Ovary (tissue), 9 donors: ENCODE measurements around the gene CPNE6. TPM values are rescaled to one million over a fixed set of nuclear protein-coding genes. Genes with fewer than 3 reads are reported as not detected.

Source experiments
- DNase-seq, 5 donors: peaks; one replicate each; pipeline ENCODE4 v3.0.0-alpha.2; 2019 to 2020
- H3K27ac ChIP-seq, 2 donors: fragments of 200-600 bp; one replicate each; pipeline versions ENCODE4 v1.5.1 to v1.8.0; 2019 to 2022
- H3K27me3 ChIP-seq: fragments of 200-600 bp; one replicate; pipeline ENCODE4 v1.8.0; 2022
- H3K36me3 ChIP-seq: fragments of 200-600 bp; sonication (generic); one replicate; pipeline ENCODE4 v1.5.1; 2019
- H3K4me1 ChIP-seq: one replicate; pipeline ENCODE4 v1.8.1; 2013; ENCODE audit warnings: mild to moderate bottlenecking, moderate library complexity; ENCODE audit not compliant: insufficient read depth
- H3K4me3 ChIP-seq: fragments of 200-600 bp; sonication (generic); one replicate; pipeline ENCODE4 v1.5.1; 2017
- H3K9me3 ChIP-seq, 2 donors: fragments of 200-600 bp in 1 of 2; sonication (generic) in 1 of 2; one replicate each; pipeline versions ENCODE4 v1.5.1 to v1.8.1; 2013 to 2019; ENCODE audit warnings: mild to moderate bottlenecking in 1 of 2, moderate library complexity in 1 of 2
- CTCF ChIP-seq, 3 donors: fragments of 450-650 bp in 2 of 3; fragments of 200-600 bp in 1 of 3; IDR thresholded peaks; one replicate each; pipeline versions ENCODE4 v1.5.1 to v1.8.0; 2016 to 2022; ENCODE audit warnings: antibody characterized with exemption in 3 of 3, mild to moderate bottlenecking in 1 of 3
- EP300 ChIP-seq: sonication (generic); formaldehyde crosslinking; IDR thresholded peaks from one replicate; pipeline ENCODE4 v1.6.1; 2017; ENCODE audit warnings: antibody characterized with exemption
- POLR2A ChIP-seq: fragments of 450-650 bp; IDR thresholded peaks from one replicate; pipeline ENCODE4 v1.6.1; 2017; ENCODE audit warnings: antibody characterized with exemption, mild to moderate bottlenecking, moderate library complexity
- WGBS, 3 donors: extraction: QIAGEN DNeasy Blood & Tissue Kit in 1 of 3; methylation state at CpG; one replicate each; pipeline versions ENCODE4 v1.1.5 to v1.1.7; 2013 to 2017; 5-methylcytosine and 5-hydroxymethylcytosine counted together
- intact Hi-C, 4 donors: fragments of 100-400 bp; cut with DNase I; formaldehyde crosslinking; loops; one replicate each; pipeline versions ENCODE4 v1.11.0 to v1.15.1; 2022 to 2023
- polyA plus RNA-seq, 2 donors: library from polyadenylated mRNA; stranded (reverse); fragments of 200-250 nt in 1 of 2; fragments of 350-450 nt in 1 of 2; fragmentation: Illumina TruSeq in 1 of 2; extraction: RNeasy Lipid Tissue Mini Kit (QIAGEN cat#74804) in 1 of 2; gene quantifications; one replicate each; pipeline ENCODE4 v1.2.3, GENCODE V29; 2013 to 2014
- total RNA-seq, 7 donors: library from RNA; depleted of rRNA in 2 of 7; stranded (reverse); fragments of >200 nt in 2 of 7; fragmentation: NEBNext Ultra II Directional in 3 of 7; extraction: Animal tissue kit (Norgen Biotek cat#: 25700) in 3 of 7; gene quantifications; one replicate each; pipeline versions ENCODE4 v1.1.0 to v1.2.4, GENCODE V29; 2016 to 2023
- donor health status: DM: no; HTN: no; CAD: no; lungs with moderate emphysema.
- donor health status: DM: no; HTN: no; CAD: no.
- donor health status: Bipolar disorder and iron deficiency.
- donor health status: DM: yes; HTN: yes; CAD: no.
- donor health status: DM: no; HTN: no; CAD: no.
- donor health status: DM: yes; HTN: yes; CAD: no.

The CPNE6 gene
- total and polyA plus RNA-seq, 9 donors: 0.08 to 0.71 (median 0.55) TPM; not detected in 6

DNA sequence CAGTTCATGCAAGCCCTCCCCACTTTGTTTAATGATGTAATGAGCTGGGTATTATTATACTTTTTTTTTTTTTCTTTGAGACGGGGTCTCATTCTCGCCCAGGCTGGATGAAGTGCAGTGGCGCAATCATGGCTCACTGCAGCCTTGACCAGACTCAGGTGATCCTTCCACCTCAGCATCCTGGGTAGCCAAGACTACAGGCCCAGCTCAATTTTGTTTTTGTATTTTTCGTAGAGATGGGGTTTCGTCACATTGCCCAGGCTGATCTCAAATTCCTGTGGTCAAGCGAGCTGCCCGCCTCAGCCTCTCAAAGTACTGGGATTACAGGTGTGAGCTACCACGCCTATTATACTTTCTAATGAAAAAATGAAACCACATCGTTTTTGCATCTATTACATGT, 38.7 kb downstream of the CPNE6 start:
- no peaks in the 10 kb centered on the region for H3K27me3 ChIP-seq
- intact Hi-C loops: no loop called here
- H3K36me3 ChIP-seq: no peaks in the 10 kb centered on the region
- no peaks in the 10 kb centered on the region for H3K9me3 ChIP-seq
- no peak overlapping the region for H3K4me3 ChIP-seq
- 86 to 88% (median 87%) methylated on average over 9 of the region's 9 CpGs for WGBS, 3 donors
- no peak overlapping the region for H3K27ac ChIP-seq
- no peaks in the 10 kb centered on the region for H3K4me1 ChIP-seq
- DNase-seq: peak in 1 of 5 donors; percentile 9
- TF ChIP-seq EP300 (no peak), POLR2A (no peak), CTCF (IDR thresholded peaks at IDR 0.05) (no peak)

- H3K27ac ChIP-seq: no peak overlapping the region
- H3K9me3 ChIP-seq: no peaks in the 10 kb centered on the region
- no peak for TF ChIP-seq POLR2A
- no peak for TF ChIP-seq CTCF (IDR thresholded peaks at IDR 0.05)
- TF ChIP-seq EP300: no peak
- WGBS, 3 donors: 25 to 46% (median 36%) methylated on average over 1 of the region's 1 CpG
- H3K4me1 ChIP-seq: no peaks in the 10 kb centered on the region
- DNase-seq: no peak
- H3K36me3 ChIP-seq: no peaks in the 10 kb centered on the region
- no peaks in the 10 kb centered on the region for H3K27me3 ChIP-seq
- no peak overlapping the region for H3K4me3 ChIP-seq
- intact Hi-C loops: no loop called here
These were observed 39.2 kb downstream of the CPNE6 start for GRCh38 chr14:24110523-24110922.

GRCh38 chr14:24113379-24113800, 42.0 kb downstream of the CPNE6 start:
- Histone ChIP-seq H3K27me3 (no peaks in the 10 kb centered on the region), H3K36me3 (peaks cover 2% of the 10 kb centered on the region), H3K4me1 (peaks cover 6% of the 10 kb centered on the region), H3K27ac (peak overlapping the region; percentile 97 to 100), H3K4me3 (peak overlapping the region; percentile 84), H3K9me3 (no peaks in the 10 kb centered on the region)
- intact Hi-C loops: no loop called here
- 15 to 19% (median 18%) methylated on average over 15 of the region's 15 CpGs for WGBS, 3 donors
- DNase-seq: no peak
- TF ChIP-seq CTCF (IDR thresholded peaks at IDR 0.05): no peak
- TF ChIP-seq EP300: no peak
- TF ChIP-seq POLR2A: no peak

GRCh38 chr14:24113801-24114531, 42.6 kb downstream of the CPNE6 start:
- Histone ChIP-seq H3K36me3 (peaks cover 8% of the 10 kb centered on the region), H3K9me3 (no peaks in the 10 kb centered on the region), H3K27ac (peak overlapping the region; percentile 97 to 100), H3K4me1 (peaks cover 6% of the 10 kb centered on the region), H3K4me3 (peak overlapping the region; percentile 84), H3K27me3 (no peaks in the 10 kb centered on the region)
- peak; percentile 79 to 91 (median 85) for DNase-seq
- TF ChIP-seq CTCF (IDR thresholded peaks at IDR 0.05): peak in 1 of 3 donors; percentile 7
- peak; percentile 41 for TF ChIP-seq POLR2A
- TF ChIP-seq EP300: no peak
- 0% methylated on average over 42 of the region's 42 CpGs for WGBS, 3 donors
- intact Hi-C loops: loop anchor here in 1 of 4 donors (2.0 kb wide), 1 partner anchor 27 kb away; the partner anchor contains the start of gene EMC9
